Measurements from ENCODE around the gene KCNJ1.

DNA sequence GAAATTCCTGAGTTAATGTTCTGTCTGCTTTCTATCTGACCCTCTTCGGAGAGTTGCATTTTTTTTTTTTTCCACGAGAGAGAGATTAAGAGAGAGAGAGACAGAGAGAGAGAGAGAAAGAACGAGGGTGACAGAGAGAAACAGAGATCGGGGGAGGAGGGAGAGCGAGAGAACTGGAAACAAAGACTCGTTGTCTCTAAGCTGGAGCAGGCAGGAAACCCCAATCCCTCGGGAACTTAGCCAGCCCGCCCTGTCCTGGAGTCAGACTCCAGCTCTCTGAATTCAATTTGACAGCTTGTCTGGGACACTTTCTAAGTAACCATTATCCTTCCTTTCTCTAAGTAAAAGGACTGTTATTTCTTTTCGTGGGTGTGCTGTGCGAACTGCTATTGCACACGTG is 76.9 kb downstream of the KCNJ1 start:
- TF ChIP-seq, protein P1, sequence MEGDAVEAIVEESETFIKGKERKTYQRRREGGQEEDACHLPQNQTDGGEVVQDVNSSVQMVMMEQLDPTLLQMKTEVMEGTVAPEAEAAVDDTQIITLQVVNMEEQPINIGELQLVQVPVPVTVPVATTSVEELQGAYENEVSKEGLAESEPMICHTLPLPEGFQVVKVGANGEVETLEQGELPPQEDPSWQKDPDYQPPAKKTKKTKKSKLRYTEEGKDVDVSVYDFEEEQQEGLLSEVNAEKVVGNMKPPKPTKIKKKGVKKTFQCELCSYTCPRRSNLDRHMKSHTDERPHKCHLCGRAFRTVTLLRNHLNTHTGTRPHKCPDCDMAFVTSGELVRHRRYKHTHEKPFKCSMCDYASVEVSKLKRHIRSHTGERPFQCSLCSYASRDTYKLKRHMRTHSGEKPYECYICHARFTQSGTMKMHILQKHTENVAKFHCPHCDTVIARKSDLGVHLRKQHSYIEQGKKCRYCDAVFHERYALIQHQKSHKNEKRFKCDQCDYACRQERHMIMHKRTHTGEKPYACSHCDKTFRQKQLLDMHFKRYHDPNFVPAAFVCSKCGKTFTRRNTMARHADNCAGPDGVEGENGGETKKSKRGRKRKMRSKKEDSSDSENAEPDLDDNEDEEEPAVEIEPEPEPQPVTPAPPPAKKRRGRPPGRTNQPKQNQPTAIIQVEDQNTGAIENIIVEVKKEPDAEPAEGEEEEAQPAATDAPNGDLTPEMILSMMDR (IDR thresholded peaks at IDR 0.05): no peak
- TF ChIP-seq POLR2A (IDR thresholded peaks at IDR 0.05): no peak
